DMS79 treated with DMSO at 0.1 percent for 48 hours (cell line): ENCODE measurements around the gene ESRRG.
"Not testable (repeated sequence)": the region's sequence is repeated elsewhere in the genome, so short reads cannot be mapped to it uniquely, and the experiment has no call there.

Experiments used
- DNase-seq: peaks from one replicate; lab custom pipeline; 2025; lab: John Stamatoyannopoulos, UW

ESRRG gene

DNA sequence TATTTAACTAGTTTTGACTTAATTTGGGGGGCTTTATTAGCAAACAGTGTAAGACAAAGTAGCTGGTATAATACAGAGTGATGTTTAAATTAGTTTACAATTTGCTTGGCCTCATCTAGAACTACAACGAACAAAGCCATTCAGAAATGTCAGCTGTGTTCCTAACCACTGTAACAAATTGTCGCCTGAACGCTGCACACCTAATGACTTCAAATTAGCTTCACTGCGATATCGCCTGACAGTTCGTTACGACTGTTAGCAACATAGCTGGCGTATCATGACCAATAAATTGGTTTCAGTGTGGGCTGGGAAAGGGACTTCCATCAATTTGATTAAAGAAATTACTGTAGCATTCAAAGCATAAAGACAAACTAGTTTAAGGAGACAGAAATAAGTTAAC, 160.1 kb downstream of the ESRRG start:
- no peak for DNase-seq

DNA sequence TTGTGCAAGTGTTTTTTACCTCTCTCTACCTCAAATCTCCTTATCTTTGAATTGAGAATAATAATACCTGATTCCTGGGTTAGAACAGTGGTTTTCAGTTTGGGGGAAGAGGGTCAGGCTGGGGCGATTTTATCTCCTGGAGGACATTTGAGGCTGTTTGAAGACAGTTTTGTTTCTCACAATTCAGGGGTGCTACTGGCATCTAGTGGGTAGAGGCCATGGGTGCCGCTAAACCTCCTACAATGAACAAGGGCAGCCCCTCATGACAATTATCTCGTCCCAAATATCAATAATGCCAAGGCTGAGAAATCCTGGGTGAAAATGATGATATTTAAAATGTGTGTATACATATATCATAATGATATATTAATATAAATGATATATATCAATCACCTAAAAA, 160.8 kb downstream of the ESRRG start:
- no peak for DNase-seq

GRCh38 chr1:216560527-216560926, 162.7 kb downstream of the ESRRG start:
- no peak for DNase-seq

DNA sequence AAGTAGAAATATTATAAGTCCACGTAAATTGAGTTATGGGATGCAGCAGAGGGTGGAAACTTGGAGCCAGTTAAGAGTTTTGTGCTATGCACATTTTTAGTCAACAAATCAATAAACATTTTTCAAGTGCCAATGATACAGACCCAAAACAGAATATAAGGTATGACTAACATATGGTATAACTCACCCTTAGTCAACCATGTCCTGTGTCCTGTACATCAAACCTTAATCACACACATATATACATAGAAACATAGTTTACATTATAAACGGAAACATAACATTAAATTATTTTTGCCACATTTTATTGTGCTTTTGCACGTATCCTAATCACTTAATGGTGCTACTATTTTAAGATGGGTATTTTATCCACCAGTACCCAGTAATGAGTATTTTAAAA, 163.9 kb downstream of the ESRRG start:
- DNase-seq = no peak

- DNase-seq = no peak
These were observed 167.6 kb downstream of the ESRRG start for GRCh38 chr1:216555653-216556052.

DNA sequence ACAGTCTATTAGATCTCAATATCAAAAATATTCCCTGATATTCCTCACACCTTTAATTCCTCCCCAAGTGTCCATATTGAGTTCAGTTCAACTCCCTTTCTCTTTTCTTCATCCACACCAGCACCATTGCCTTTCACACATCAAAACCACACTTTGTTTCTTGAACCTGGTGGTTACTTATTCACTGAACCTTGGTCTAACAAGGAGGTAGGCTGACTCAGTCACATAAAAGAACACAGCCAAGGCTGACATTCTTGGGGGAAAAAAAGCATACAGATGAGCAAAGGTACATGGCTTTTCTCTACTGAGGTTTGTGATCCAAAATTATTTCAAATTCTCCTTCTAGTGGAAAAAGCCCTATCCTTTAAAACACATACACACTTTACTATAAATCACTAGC, 168.3 kb downstream of the ESRRG start:
- no peak for DNase-seq

DNA sequence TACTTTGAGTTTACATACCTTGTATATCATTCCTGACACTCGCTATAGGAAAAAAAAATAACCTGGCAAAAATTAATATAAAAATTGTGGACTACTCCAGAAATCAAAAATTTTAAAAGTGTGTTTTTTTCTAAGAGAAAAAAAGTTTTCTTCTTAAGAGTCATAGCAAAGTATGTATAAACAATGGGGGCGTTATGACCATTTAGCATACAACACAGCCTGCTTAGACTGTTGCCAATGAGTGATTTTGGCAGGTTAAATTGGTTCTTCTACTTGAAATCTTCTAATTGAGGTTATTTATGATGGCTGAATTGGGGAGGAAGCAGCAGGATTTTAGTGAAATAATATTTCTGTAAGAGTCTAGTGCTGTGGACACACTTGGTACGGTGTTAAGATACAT, 169.5 kb downstream of the ESRRG start:
- DNase-seq = no peak

DNA sequence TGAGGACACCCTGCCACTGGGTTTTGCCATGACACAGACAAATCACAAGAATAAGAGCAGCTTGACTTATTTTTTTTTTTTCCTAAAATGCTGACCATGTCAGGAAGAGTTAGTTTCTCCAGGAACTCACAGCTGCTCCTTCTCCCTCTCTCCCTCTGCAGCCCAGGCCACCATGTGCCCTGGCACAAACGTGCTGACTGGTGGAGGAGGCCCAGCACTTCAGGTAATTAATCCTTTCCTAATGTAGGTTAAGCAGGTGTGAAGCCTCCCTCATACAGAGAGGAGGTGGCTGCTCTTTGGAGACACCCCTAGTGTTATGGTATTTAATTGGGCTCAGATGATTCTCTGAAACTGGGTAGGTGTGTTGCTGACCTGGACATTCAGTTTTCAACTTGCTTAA, 170.2 kb downstream of the ESRRG start:
- no peak for DNase-seq

DNA sequence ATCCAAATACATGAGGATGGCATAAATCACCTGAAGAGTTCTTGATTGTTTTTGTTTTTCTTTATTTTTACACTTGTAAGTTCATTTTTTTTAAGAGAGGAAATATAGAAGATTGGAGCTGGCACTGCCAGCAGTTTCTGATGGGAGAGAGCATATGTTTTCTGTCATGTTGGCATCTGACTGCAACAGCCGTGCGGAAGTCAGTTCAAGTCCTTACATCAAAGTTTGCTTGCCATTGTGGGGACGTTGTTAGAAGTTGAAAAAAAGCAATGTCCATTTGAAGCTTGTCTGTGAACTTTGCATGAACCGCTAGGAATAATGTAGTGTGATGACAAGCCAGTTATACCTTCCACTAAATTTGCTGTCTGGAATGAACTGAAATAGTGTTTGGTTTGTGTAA, 173.4 kb downstream of the ESRRG start:
- DNase-seq = no peak

DNA sequence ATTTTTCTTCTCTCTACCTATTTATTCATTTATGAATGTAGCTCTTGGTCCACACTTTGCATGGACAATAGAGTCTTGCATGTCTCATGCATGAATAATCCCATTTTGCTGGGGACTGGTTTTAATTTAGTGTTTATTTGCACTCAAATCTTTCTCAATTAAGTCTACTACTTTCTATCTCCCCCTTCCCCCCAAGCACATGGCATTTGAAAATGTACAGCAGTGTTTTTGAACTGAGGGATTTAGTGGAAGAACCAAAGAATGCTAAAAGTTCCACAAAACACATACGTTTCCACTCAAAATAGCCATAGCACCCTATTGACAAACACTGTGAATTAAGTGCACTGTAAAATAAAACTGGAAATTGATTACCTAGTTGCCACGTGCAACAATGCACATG, 180.5 kb downstream of the ESRRG start:
- DNase-seq = no peak

DNA sequence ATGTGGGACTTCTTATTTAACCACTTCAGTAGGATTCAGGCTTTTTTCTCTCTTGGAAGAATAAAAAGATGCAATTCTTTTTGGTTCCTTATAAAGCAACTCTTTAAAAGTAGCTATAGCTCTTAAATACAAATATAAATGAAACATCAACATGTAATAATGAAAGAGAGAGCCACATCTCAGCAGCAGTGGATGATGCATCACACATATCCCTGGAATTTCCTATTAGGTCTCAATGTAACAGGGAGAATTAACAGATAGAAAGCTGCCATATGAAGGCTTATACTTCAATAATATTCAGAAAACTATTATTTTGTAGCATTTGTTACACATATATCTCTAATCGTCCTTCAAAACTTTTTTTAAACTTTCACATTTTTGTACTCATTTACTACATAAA, 181.0 kb downstream of the ESRRG start:
- no peak for DNase-seq

- no peak for DNase-seq
These were observed 187.5 kb downstream of the ESRRG start for GRCh38 chr1:216535751-216536150.

DNA sequence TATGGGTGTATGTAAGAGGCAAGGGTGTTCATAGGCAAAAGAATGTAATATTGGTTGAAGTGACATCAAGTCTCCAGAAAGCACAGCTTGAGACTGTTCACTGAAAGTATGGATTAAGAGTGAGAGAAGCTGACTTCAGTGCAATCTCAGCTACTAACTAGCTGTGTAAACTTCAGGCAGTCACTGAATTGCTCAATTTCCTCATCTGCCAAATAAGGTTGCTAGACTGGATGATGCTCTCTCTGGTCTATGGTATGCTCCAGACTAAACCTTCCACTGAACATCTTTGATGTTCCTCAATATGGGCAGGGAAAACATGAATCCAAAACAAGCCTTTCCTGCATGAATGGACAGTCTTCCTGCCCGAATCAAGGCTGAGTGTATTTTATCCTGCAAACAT, 188.2 kb downstream of the ESRRG start:
- no peak for DNase-seq

DNA sequence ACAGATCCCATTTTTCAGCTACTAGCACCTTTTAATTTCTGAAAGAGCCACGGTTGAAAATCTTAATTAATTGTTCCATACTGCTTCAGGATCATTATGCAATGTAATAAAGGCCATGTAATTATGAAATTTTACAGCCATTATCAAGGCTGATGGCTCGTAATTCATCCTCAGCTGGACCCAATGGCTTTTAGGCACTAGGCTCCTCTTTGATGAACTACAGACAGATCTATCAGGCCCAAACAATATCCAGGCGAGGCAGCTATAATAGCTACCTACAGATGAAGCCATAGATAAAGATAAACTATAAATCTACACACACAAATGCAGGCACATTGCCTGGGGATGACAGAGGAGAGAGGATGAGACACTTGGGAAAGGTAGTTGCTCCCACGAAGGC, 189.5 kb downstream of the ESRRG start:
- no peak for DNase-seq

- DNase-seq = no peak
These were observed 190.9 kb downstream of the ESRRG start for GRCh38 chr1:216532251-216532798.

- DNase-seq = no peak
These were observed 191.7 kb downstream of the ESRRG start for GRCh38 chr1:216531263-216532239.

- DNase-seq = not testable (repeated sequence)
These were observed 193.4 kb downstream of the ESRRG start for GRCh38 chr1:216529851-216530250.

- no peak for DNase-seq
These were observed 194.4 kb downstream of the ESRRG start for GRCh38 chr1:216528816-216529215.

GRCh38 chr1:216523449-216524190, 199.6 kb downstream of the ESRRG start:
- DNase-seq = no peak

GRCh38 chr1:216523043-216523442, 200.2 kb downstream of the ESRRG start:
- no peak for DNase-seq

DNA sequence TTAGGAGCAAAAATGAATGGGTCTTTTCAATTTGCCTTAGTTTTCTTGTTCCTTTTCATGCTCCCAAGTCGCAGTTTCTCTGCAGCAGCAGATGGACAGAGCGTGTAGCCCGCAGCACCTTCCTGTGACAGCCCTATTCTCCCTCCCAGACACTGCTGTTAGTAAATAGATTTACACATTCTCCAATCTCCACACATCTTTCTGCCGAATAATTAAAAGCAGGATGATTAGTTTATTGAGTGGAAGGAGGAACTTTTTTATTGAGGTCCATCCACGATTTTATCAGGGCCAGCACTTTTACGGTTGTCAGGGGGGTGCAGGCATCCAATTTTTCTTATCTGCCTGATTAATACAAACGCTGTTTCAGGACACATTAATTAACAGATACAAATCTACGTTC, 201.8 kb downstream of the ESRRG start:
- DNase-seq = no peak

DNA sequence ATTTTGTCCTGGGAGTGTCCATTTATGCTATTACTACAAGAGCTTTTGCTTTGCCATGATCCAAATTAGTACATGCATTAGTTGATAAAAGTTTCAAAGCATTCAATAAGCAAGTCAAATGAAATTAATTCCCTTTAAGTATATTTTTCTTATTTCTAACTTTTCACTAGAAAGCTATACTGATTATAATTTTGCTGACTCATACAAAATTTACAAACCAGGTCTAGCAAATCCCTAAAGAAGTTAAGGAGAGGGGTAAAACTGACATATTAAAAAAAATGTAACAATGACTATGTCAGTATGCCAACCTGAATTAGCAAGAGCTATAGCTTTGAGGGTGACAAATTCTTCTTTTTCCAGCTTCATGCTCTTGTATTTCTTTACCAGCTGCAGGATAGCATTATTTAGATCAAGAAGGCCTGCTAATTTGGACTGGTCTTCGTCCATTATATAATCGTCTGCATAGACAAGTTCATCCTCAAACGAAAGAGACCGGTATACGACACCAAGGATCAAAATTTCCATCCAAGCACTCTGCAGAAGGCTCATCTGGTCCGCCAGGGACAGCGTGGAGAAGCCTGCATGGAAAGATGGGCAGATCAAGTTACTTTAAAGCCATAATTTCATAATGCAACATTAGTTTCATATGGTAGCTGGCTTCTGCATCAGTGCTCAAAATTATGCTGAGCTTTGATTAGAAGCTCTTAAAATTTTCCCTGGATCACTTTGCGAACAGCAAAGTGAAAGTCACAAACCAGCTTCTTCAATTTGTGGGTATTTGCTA, 204.2 kb downstream of the ESRRG start:
- DNase-seq = no peak
